ENCODE data around the gene KCNAB2. TPM values are rescaled to one million over a fixed set of nuclear protein-coding genes. Genes with fewer than 3 reads are reported as not detected.

The KCNAB2 gene
- total RNA-seq, 1 donor, result 4.0 TPM

- DNase-seq (ENCODE audit: low read depth), result no peak
- TF ChIP-seq, protein P1, sequence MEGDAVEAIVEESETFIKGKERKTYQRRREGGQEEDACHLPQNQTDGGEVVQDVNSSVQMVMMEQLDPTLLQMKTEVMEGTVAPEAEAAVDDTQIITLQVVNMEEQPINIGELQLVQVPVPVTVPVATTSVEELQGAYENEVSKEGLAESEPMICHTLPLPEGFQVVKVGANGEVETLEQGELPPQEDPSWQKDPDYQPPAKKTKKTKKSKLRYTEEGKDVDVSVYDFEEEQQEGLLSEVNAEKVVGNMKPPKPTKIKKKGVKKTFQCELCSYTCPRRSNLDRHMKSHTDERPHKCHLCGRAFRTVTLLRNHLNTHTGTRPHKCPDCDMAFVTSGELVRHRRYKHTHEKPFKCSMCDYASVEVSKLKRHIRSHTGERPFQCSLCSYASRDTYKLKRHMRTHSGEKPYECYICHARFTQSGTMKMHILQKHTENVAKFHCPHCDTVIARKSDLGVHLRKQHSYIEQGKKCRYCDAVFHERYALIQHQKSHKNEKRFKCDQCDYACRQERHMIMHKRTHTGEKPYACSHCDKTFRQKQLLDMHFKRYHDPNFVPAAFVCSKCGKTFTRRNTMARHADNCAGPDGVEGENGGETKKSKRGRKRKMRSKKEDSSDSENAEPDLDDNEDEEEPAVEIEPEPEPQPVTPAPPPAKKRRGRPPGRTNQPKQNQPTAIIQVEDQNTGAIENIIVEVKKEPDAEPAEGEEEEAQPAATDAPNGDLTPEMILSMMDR (IDR thresholded peaks at IDR 0.05; ENCODE audit: insufficient read depth, low read length), result no peak
- no peak overlapping the region for H3K4me3 ChIP-seq (ENCODE audit: low read depth, low read length)
Measured at GRCh38 chr1:6088956-6089355, 43.3 kb downstream of the KCNAB2 start.

DNA sequence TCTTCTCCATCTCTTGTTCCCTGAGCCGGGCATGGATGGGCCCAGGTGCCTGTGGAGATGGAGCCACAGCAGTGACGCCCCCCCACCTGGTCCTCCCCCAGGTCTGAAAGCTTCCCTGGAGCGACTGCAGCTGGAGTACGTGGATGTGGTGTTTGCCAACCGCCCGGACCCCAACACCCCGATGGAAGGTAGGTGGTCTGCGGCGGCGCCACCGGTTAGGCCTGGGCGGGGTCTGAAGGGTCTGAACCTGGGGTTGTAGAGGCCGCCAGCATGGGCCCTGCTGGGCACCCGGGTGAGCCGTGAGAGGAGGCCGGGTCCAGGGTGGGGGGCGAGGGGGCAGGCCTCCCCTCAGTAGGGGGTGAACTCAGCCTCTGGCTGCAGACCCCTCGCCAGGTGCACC, 44.6 kb downstream of the KCNAB2 start:
- no peak for DNase-seq (ENCODE audit: low read depth)
- H3K4me3 ChIP-seq (ENCODE audit: low read depth, low read length), result no peak overlapping the region
- TF ChIP-seq, protein P1 (IDR thresholded peaks at IDR 0.05; ENCODE audit: insufficient read depth, low read length), result no peak

GRCh38 chr1:6090996-6091822, 45.5 kb downstream of the KCNAB2 start:
- TF ChIP-seq, protein P1 (IDR thresholded peaks at IDR 0.05; ENCODE audit: insufficient read depth, low read length), result no peak
- DNase-seq (ENCODE audit: low read depth), result no peak
- H3K4me3 ChIP-seq (ENCODE audit: low read depth, low read length), result no peak overlapping the region

GRCh38 chr1:6091823-6092109, 46.1 kb downstream of the KCNAB2 start:
- TF ChIP-seq, protein P1 (IDR thresholded peaks at IDR 0.05; ENCODE audit: insufficient read depth, low read length), result no peak
- no peak for DNase-seq (ENCODE audit: low read depth)
- no peak overlapping the region for H3K4me3 ChIP-seq (ENCODE audit: low read depth, low read length)

DNA sequence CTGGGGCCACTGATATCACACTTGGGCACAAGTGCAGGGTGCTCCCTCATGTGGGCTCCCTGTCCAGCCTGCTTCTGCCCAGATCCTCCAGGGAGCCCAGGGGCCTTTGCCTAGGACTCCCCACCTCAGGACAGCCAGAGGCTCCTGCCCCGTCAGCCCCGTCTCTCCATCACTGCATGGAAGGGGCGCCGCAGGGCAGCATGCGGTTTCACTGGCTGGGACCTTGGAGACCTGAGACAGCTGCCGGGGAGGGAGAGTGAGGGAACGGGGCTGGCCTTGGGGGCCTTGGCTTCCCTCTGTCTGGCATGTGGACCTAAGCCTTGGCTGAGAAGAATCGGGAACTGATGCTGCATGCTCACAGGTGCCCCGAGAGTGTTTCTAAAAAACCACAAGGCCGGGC, 46.5 kb downstream of the KCNAB2 start:
- DNase-seq (ENCODE audit: low read depth), result no peak
- TF ChIP-seq, protein P1 (IDR thresholded peaks at IDR 0.05; ENCODE audit: insufficient read depth, low read length), result no peak
- no peak overlapping the region for H3K4me3 ChIP-seq (ENCODE audit: low read depth, low read length)

GRCh38 chr1:6093071-6093470, 47.4 kb downstream of the KCNAB2 start:
- DNase-seq (ENCODE audit: low read depth), result no peak

More at GRCh38 chr1:6093071-6093470, 47.4 kb downstream of the KCNAB2 start:
- no peak overlapping the region for H3K4me3 ChIP-seq (ENCODE audit: low read depth, low read length)
- TF ChIP-seq, protein P1 (IDR thresholded peaks at IDR 0.05; ENCODE audit: insufficient read depth, low read length), result no peak

Measured in fibroblast of the aortic adventitia (primary cell).